Upper lobe of right lung (tissue), 1 donor: ENCODE data around the gene INPP5J. TPM values are rescaled to one million over a fixed set of nuclear protein-coding genes. Genes with fewer than 3 reads are reported as not detected.

Experiments
- ATAC-seq: fragments of 200-7000 bp; cut with Tn5 transposase; one replicate; pipeline ENCODE4 v1.9.1; 2020; ENCODE audit warnings: mild to moderate bottlenecking, moderate library complexity
- DNase-seq: peaks from one replicate; pipeline ENCODE4 v3.0.0-alpha.2; 2020
- H3K27ac ChIP-seq: fragments of 200-600 bp; one replicate; pipeline ENCODE4 v1.8.0; 2022
- H3K27me3 ChIP-seq: fragments of 200-600 bp; one replicate; pipeline ENCODE4 v1.8.0; 2022; ENCODE audit warnings: mild to moderate bottlenecking
- H3K36me3 ChIP-seq: fragments of 200-600 bp; one replicate; pipeline ENCODE4 v1.8.0; 2022
- H3K4me1 ChIP-seq: fragments of 200-600 bp; one replicate; pipeline ENCODE4 v1.8.0; 2022
- H3K4me3 ChIP-seq: fragments of 200-600 bp; one replicate; pipeline ENCODE4 v1.8.0; 2022; ENCODE audit warnings: mild to moderate bottlenecking
- H3K9me3 ChIP-seq: fragments of 200-600 bp; one replicate; pipeline ENCODE4 v1.8.0; 2022
- CTCF ChIP-seq: fragments of 200-600 bp; IDR thresholded peaks from one replicate; pipeline ENCODE4 v1.8.0; 2022; ENCODE audit warnings: antibody characterized with exemption
- intact Hi-C: fragments of 100-400 bp; cut with DNase I; formaldehyde crosslinking; loops from one replicate; pipeline ENCODE4 v1.11.0; 2022
- total RNA-seq: library from RNA; stranded (reverse); fragmentation: NEBNext Ultra II Directional; extraction: Animal tissue kit (Norgen Biotek cat#: 25700); gene quantifications from one replicate; pipeline ENCODE4 v1.2.1, GENCODE V29; 2021
- donor health status: DM: no; HTN: yes; CAD: no; lungs with severe emphysema.

Gene INPP5J
- total RNA-seq, 1 donor from 2014 or later = 4.5 TPM

DNA sequence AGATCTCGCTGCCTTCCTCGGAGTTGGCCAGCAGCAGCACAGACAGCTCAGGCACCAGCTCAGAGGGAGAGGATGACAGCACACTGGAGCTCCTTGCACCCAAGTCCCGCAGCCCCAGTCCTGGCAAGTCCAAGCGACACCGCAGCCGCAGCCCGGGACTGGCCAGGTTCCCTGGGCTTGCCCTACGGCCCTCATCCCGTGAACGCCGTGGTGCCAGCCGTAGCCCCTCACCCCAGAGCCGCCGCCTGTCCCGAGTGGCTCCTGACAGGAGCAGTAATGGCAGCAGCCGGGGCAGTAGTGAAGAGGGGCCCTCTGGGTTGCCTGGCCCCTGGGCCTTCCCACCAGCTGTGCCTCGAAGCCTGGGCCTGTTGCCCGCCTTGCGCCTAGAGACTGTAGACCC is 11.1 kb downstream of the INPP5J start:
- DNase-seq (no peak), ATAC-seq (no peak)
- intact Hi-C loops = no loop called here
- no peaks in the 10 kb centered on the region for H3K4me1 ChIP-seq
- no peaks in the 10 kb centered on the region for H3K36me3 ChIP-seq
- no peaks in the 10 kb centered on the region for H3K9me3 ChIP-seq
- H3K27me3 ChIP-seq = no peaks in the 10 kb centered on the region
- no peak overlapping the region for H3K4me3 ChIP-seq
- H3K27ac ChIP-seq = no peak overlapping the region
- TF ChIP-seq CTCF = no peak

DNA sequence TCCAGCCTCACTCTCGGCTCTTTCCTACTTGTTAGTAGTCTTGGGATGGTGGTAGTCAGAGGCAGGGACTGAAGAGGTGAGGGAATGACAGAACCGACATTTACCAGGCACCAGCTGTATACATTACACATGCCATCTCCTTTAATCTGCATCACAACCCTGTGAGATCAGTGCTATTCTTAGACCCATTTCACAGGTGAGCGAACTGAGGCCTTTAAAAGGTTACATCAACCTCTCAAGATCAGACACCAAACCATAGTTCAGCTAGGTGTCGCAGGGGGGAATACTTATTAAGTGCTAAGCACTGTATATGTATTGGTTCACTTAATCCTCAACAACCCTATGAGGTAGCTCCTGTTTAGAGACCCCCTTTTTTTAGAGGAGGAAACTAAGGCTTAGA is 11.9 kb downstream of the INPP5J start:
- H3K4me3 ChIP-seq = no peak overlapping the region
- DNase-seq (no peak), ATAC-seq (no peak)
- intact Hi-C loops = no loop called here
- H3K9me3 ChIP-seq = no peaks in the 10 kb centered on the region
- H3K36me3 ChIP-seq = no peaks in the 10 kb centered on the region
- TF ChIP-seq CTCF = no peak
- H3K27me3 ChIP-seq = no peaks in the 10 kb centered on the region
- no peak overlapping the region for H3K27ac ChIP-seq
- H3K4me1 ChIP-seq = no peaks in the 10 kb centered on the region

GRCh38 chr22:31135706-31136105 is 12.9 kb downstream of the INPP5J start:
- no peak for TF ChIP-seq CTCF
- Histone ChIP-seq H3K9me3 (no peaks in the 10 kb centered on the region), H3K4me3 (no peak overlapping the region), H3K36me3 (no peaks in the 10 kb centered on the region), H3K4me1 (no peaks in the 10 kb centered on the region), H3K27ac (no peak overlapping the region), H3K27me3 (no peaks in the 10 kb centered on the region)
- DNase-seq (no peak), ATAC-seq (no peak)
- intact Hi-C loops = no loop called here

DNA sequence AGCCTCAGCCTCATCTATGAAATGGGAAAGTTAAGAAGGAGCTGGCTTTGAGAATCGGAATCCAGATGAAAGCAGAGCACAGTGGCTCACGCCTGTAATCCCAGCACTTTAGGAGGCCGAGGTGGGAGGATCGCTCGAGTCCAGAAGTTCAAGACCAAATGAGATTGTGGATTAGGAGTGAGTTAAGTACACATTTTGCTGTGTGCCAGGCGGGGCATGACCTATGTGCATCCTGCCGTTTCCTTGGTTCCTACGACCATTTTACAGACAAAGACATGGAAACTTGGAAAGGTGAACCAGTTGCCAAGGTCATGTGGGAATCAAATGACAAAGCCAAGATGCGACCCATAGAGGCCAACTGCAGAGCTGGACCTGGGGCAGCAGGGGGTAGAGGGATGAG is 13.4 kb downstream of the INPP5J start:
- no peak overlapping the region for H3K4me3 ChIP-seq
- intact Hi-C loops = no loop called here
- H3K4me1 ChIP-seq = no peaks in the 10 kb centered on the region
- no peaks in the 10 kb centered on the region for H3K27me3 ChIP-seq
- no peaks in the 10 kb centered on the region for H3K9me3 ChIP-seq
- DNase-seq (no peak), ATAC-seq (no peak)
- H3K27ac ChIP-seq = no peak overlapping the region
- no peak for TF ChIP-seq CTCF
- H3K36me3 ChIP-seq = no peaks in the 10 kb centered on the region

DNA sequence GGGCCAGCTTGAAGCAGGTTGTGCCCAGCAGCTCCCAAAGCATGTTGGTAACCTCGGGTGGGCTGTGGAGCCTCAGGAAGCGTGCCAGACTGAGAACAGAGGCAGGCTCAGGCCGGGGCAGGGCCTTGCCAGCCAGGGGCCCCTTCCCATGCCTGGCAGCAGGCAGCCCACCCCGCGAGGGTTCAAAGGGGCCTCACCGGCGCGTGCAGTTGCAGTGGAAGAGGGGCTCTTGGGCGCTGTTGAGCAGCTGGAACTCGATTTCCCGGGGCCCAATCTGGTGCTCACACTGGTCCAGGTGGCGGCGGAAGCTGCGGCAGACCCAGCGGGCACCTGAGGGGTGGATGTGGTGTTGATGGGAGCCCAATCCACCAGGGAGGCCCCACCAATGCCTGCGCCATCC is 13.9 kb downstream of the INPP5J start:
- no peaks in the 10 kb centered on the region for H3K36me3 ChIP-seq
- no peaks in the 10 kb centered on the region for H3K4me1 ChIP-seq
- ATAC-seq (no peak), DNase-seq (no peak)
- H3K9me3 ChIP-seq = no peaks in the 10 kb centered on the region
- no peaks in the 10 kb centered on the region for H3K27me3 ChIP-seq
- no peak for TF ChIP-seq CTCF
- H3K27ac ChIP-seq = no peak overlapping the region
- intact Hi-C loops = no loop called here
- H3K4me3 ChIP-seq = no peak overlapping the region

GRCh38 chr22:31137721-31138120 is 15.0 kb downstream of the INPP5J start:
- no peak for ATAC-seq

More at GRCh38 chr22:31137721-31138120, 15.0 kb downstream of the INPP5J start:
- H3K4me1 ChIP-seq = no peaks in the 10 kb centered on the region
- peak; percentile 41 for DNase-seq
- no peaks in the 10 kb centered on the region for H3K27me3 ChIP-seq
- TF ChIP-seq CTCF = no peak
- H3K9me3 ChIP-seq = no peaks in the 10 kb centered on the region
- no peak overlapping the region for H3K27ac ChIP-seq
- H3K36me3 ChIP-seq = no peaks in the 10 kb centered on the region
- H3K4me3 ChIP-seq = no peak overlapping the region
- intact Hi-C loops = no loop called here
